DMS79 (cell line): ENCODE data around the gene MAP7D1.
"Not testable (repeated sequence)": the region's sequence is repeated elsewhere in the genome, so short reads cannot be mapped to it uniquely, and the experiment has no call there.

Source experiments
- DNase-seq: peaks from one replicate; lab custom pipeline; 2025; lab: John Stamatoyannopoulos, UW

Gene MAP7D1

GRCh38 chr1:36151845-36152203, 4.1 kb upstream of the MAP7D1 start:
- no peak for DNase-seq

DNA sequence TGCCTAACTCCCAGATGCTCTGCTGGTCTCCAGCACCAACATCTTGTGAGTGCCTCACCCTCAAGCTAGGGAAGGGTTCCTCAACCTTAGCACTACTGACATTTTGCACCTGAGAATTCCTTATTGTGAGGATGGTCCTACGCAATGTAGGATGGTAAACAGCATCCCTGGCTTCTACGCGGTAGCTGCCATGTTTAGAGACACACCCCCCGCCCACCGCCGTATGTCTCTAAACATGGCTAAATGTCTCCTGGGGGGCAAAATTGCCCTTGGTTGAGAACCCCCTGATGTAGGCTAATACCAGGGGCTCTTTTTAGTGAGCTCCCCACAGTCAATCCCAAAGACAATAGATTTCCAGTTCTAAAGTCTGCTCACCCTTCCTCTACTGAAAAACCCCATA, 2.5 kb upstream of the MAP7D1 start:
- DNase-seq, result no peak

GRCh38 chr1:36154335-36154734, 1.6 kb upstream of the MAP7D1 start:
- DNase-seq, result no peak

- DNase-seq, result peak; percentile 60
Measured at GRCh38 chr1:36154765-36155407, 1.1 kb upstream of the MAP7D1 start.

GRCh38 chr1:36156329-36157114, 562 bp downstream of the MAP7D1 start:
- peak; percentile 62 for DNase-seq

- DNase-seq, result no peak
Measured at GRCh38 chr1:36157115-36157903, 1.3 kb downstream of the MAP7D1 start.

DNA sequence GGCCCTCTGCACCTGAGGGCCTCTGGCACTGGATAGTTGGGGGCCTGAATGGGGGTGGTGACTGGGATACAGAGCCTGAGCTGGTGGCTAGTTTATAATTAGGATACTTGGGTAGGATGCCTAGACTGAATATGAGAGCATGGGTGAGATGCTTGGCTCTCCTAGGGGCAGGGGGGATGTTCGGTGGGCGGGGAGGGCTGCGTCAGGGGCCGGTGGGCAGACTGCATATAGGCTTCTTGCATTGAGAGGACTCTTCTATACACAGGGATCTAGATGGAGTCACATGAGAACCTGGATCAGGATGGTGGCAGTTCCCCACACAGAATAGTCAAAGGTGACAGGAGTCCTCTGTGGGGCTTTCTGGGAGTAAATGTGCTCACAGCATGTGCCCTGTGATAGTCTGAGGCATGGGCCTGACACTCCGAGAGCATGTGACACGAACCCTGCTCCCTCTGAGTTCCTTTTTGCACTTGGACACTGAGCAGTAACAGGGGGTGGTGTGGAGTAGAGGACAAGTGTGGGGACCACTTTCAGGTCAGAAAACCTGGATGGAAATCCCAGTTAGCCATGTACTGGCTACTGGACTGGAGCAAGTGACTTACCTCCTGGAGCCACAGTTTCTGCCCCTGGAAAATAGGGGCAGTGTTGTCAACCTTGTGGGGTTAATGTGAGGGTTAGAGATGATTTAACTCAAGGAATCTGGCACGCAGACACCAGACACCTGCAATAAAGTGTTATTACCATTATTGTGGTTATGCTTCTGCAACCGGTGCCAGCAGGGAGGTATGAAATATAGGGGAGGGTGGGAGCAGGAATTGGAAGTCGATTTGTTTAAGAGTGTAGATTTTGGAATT, 2.2 kb downstream of the MAP7D1 start:
- DNase-seq, result no peak

- DNase-seq, result not testable (repeated sequence)
Measured at GRCh38 chr1:36158827-36159252, 2.9 kb downstream of the MAP7D1 start.

- DNase-seq, result no peak
Measured at GRCh38 chr1:36159614-36160387, 3.8 kb downstream of the MAP7D1 start.

GRCh38 chr1:36160388-36160948, 4.5 kb downstream of the MAP7D1 start:
- DNase-seq, result no peak

DNA sequence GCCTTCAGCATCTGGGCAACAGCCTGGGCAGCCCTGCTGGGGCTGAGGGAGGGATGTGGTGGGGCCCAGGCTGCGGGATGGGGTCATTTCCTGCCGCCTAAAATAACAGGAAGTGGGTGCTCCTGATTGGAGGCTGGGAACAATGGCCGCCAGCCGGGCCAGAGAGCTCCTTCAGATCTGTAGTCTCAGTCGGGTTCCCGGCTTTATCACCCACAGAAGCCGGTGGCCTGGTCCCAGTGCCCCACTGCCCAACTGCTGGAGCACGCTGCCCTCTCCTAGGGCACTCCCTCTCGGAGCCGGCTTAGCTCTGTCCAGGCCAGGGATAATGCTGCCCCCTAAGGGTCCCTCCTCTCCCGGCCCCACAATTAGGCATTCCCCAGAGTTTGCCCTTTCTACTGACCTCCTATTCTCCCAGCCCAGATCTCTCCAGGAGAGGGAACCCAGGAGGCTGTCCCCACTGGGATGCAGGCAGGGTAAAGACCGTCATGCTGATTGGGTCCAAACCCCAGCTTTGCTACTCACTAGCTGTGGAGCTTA, 5.1 kb downstream of the MAP7D1 start:
- DNase-seq, result no peak

- DNase-seq, result no peak
Measured at GRCh38 chr1:36161641-36162531, 5.9 kb downstream of the MAP7D1 start.

- DNase-seq, result no peak
Measured at GRCh38 chr1:36162680-36163239, 6.8 kb downstream of the MAP7D1 start.

DNA sequence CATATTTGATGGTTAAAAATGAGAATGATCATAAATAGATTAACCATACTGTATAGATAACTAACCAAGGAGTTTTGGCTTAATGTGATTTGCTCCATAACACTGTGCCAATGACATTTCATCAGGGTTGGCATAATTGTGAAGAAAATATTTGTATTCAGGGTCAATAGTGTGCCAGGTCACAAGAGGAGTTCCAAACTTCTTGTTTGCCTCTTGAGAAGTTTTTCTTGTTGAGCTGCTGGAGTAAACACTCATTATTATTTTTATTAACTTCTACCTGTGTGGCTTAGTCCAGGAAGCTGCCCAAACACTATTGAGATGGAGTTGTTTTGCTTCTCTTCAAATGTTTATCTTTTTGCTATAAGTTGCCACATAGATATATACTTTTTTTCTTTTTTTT, 7.5 kb downstream of the MAP7D1 start:
- DNase-seq, result no peak

DNA sequence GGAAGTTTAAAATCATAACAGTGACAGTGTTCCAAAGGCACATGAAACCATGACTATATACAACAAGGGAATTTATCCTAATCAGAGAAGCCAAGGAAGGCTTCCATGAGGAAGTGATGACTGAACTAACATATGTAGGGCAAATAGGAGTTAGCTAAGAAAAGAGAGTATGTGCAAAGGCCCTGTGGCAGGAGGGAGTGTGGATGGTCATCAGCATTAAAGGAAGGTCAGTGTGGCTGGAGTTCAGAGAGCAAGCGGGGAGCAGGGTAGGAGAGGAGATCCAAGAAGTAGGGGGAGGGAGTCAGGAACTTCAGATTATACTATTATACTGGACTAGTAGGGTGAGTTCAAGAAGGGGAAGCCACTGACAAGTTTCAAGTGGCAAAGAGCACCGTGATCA, 8.4 kb downstream of the MAP7D1 start:
- no peak for DNase-seq

DNA sequence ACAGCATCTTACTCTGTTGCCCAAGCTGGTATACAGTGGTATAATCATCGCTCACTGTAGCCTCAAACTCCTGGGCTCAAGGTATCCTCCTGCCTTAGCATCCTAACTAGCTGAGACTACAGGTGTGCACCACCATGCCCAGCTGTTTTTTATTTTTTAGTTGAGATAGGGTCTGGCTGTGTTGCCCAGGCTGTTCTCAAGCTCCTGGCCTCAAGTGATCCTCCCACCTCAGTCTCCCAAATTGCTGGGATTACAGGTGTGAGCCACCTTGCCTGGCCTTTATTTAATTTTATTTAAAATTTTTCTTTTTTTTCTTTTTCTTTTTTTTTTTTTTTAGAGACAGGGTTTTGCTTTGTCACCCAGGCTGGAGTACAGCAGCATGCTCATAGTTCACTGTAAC, 9.2 kb downstream of the MAP7D1 start:
- DNase-seq, result no peak

DNA sequence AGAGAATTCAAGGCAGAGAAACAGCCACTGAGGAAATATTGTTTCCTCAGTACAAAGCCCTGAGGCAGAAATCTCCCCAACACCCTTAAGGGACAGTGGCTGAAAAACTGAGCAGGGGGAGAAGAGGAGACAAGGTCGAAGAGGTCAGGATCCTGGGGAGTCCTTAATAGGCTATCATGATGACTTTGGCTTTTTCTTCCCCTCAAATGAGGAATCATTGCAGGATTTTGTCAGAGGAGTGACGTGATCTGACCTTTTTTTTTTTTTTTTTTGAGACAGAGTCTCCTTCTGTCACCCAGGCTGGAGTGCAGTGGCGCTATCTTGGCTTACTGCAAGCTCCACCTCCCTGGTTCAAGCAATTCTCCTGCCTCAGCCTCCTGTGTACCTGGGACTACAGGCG, 10.2 kb downstream of the MAP7D1 start:
- DNase-seq, result no peak

DNA sequence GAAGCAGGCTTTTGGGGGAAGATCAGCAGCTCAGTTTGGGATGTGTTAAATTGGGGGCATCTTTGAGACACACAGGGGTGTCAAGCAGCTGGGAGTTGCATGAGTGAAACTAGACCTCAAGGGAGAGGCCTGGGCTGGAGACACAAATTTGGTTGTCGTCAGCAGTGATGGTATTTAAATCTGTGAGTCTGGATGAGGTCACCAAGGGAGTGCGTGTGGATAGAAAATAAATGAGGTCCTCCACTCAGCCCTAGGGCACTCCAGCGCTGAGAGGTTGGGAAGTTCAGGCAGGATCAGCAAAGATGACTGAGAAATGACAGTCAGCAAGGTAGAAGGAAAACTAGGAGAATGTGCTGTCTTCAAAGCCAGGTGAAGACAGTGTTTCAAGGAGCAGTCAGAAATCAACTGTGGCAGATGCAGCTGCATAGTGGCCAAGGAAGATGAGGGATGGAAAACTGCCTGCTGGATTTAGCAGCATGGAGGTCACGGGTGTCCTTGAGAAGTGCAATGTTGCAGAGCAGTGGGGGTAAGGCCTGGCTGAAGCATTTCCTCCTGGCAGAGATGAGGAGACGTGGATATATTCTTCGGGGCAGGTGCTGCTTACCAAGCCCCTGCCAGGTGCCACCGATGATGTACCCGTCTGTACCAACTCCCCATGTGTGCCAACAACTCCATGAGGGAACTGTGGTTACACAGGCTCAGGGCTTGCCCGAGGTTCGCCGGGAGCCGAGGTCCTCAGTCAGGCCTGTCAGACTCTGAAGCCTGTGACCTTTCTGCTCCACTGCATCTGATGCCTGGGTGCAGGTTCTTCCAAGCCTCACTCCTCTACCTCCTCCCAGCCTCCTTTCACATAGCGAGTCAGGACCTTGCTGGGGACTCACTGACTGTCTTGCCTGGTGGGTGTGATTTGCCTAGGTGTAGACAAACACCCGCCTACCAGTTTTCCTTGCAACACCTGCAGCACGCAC, 11.3 kb downstream of the MAP7D1 start:
- DNase-seq, result no peak
